Metanephros (tissue), 2 donors: ENCODE measurements around the gene CD3D. TPM values are rescaled to one million over a fixed set of nuclear protein-coding genes. Genes with fewer than 3 reads are reported as not detected.

Source experiments
- small RNA-seq: library from RNA; depleted of rRNA; stranded (forward); fragments of <200 nt; gene quantifications from one replicate; pipeline ENCODE3, GENCODE V24; 2014; ENCODE audit warnings: low replicate concordance
- total RNA-seq: library from RNA; depleted of rRNA; stranded (reverse); fragments of >200 nt; gene quantifications from one replicate; pipeline ENCODE4 v1.2.3, GENCODE V29; 2014

Gene CD3D
- total RNA-seq: 1.4 TPM

DNA sequence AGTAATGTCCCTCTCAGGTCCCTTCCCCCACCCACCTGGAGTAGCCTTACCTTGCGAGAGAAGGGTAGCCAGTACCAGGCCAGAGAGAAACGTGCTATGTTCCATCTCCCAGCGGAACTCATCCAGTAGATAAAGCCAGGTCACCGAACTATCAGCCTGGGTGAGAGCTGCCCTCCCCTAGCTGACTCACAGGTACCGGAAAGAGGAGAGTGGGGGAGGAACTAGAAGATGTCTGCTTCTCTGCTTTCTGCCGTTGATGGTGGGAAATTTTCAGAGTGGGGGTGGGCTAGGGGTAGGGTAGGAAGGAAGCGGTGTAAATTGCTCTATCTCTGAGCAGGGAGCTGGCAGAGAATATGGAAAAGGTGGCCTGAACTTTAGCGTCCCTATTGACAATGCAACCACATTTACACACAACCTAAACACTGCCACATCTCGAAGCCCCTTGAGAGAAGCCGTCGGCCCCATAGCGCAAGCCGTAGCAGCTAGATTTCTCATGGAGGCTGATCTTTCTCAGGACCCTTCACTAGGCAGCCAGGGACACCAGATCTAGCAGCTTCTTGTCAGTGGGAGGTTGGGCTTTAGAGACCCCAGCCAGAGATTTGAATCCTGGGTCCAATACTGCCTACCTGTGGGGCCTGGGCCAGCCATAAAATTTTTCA lies at the start of gene CD3D:
TSS of gene CD3D (minus strand) at position 203 of the 659 bp plus-strand sequence. CDS start at position 105, 98 bp downstream.

DNA sequence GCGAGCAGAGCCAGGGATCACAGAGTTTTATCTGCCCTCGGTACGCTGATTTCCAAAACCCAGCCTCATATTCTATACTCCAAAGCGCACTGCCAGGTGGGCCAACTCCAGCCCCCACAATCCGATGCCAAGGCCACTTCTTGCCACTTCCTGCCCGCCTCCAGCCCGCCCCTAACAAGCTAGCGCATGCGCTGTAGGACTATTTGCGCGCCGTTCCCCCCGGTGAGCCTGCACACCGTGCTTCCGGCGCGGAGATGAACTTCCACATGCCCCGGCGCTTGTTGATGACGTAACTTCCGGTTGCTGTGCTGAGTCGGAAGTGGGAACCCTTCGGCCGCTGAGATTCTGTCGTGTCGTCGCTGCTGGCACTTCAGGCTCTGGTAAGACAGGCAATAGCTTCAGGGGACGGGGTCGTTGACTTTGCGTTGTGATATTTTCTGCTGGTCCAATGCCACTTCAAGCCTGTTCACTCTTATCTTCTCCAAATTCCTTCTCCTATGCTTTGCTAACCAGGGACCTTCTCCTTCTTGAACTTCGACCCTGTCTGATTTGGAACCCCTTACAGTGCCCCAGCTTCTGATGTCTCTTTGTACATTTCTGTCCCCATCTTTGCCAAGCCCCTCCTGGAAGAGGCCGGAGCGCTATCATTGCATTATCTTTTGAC lies 16.9 kb upstream of the CD3D start, which contains the start of gene UBE4A:
TSS of gene UBE4A (plus strand) at position 306 of the 664 bp plus-strand sequence. CDS start 5,481 bp downstream, outside the sequence.

DNA sequence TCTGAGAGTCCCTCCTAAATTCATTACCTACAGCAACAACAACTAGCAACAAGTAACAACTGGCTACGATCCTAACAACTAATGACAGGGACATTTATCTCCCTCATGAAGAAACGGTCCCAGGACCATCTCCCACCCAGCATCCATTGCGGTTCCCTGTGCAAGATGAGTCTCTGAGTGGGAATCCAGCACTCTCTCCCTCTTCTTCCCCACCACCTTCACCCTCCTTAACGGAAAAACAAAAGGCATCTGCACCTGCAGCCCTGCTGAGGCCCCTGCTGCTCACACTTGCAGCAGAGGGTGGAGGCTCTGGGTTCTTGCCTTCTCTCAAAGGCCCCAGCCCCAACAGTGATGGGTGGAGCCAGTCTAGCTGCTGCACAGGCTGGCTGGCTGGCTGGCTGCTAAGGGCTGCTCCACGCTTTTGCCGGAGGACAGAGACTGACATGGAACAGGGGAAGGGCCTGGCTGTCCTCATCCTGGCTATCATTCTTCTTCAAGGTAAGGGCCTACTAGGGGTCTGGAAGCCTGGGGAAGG lies 1.5 kb upstream of the CD3D start, which contains the start of gene CD3G:
TSS of gene CD3G (plus strand) at position 364 of the 535 bp plus-strand sequence. CDS start at position 444, 80 bp downstream.

DNA sequence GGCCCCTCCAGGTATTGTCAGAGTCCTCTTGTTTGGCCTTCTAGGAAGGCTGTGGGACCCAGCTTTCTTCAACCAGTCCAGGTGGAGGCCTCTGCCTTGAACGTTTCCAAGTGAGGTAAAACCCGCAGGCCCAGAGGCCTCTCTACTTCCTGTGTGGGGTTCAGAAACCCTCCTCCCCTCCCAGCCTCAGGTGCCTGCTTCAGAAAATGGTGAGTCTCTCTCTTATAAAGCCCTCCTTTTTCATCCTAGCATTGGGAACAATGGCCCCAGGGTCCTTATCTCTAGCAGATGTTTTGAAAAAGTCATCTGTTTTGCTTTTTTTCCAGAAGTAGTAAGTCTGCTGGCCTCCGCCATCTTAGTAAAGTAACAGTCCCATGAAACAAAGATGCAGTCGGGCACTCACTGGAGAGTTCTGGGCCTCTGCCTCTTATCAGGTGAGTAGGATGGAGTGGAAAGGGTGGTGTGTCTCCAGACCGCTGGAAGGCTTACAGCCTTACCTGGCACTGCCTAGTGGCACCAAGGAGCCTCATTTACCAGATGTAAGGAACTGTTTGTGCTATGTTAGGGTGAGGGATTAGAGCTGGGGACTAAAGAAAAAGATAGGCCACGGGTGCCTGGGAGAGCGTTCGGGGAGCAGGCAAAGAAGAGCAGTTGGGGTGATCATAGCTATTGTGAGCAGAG lies 37.8 kb downstream of the CD3D start, which contains the start of gene CD3E:
TSS of gene CD3E (plus strand) at position 163 of the 681 bp plus-strand sequence. CDS start at position 386, 223 bp downstream.

Small RNA genes within 50 kb of the gene (small RNA-seq; reads per million reads assigned to genes)
- not detected for gene AP001582.1

Other genes with a start within 250 kb of the CD3D start
- gene SCN4B, start 189.9 kb downstream of the CD3D start, total RNA-seq: 2.0 TPM
- 3.2 TPM for gene SCN2B, start 166.1 kb downstream of the CD3D start, total RNA-seq
- 11.2 TPM for gene JAML, start 117.7 kb downstream of the CD3D start, total RNA-seq
- gene MPZL3, start 90.3 kb downstream of the CD3D start, total RNA-seq: 6.2 TPM
- gene MPZL2, start 78.4 kb downstream of the CD3D start, total RNA-seq: 16.9 TPM
- gene CD3E, start 38.0 kb downstream of the CD3D start, total RNA-seq: 0.82 TPM
- 0.47 TPM for gene CD3G, start 1.6 kb upstream of the CD3D start, total RNA-seq
- 43.4 TPM for gene UBE4A, start 16.9 kb upstream of the CD3D start, total RNA-seq
- gene ATP5MG, start 58.9 kb upstream of the CD3D start, total RNA-seq: 85.7 TPM
- gene KMT2A, start 93.8 kb upstream of the CD3D start, total RNA-seq: 85.0 TPM
- 4.2 TPM for gene TTC36, start 184.8 kb upstream of the CD3D start, total RNA-seq
- 27.9 TPM for gene TMEM25, start 188.5 kb upstream of the CD3D start, total RNA-seq
- gene IFT46, start 223.2 kb upstream of the CD3D start, total RNA-seq: 24.8 TPM
- 84.5 TPM for gene ARCN1, start 229.7 kb upstream of the CD3D start, total RNA-seq